SIG-M5 treated with dmso at 0.1 percent for 504 hours (cell line): Measurements from ENCODE around the gene ANLN.
"Not testable (repeated sequence)": the region's sequence is repeated elsewhere in the genome, so short reads cannot be mapped to it uniquely, and the experiment has no call there.

Experiments
- DNase-seq: peaks from one replicate; lab custom pipeline; 2025; ENCODE audit not compliant: unreplicated experiment; lab: John Stamatoyannopoulos, UW

Gene ANLN

GRCh38 chr7:36389371-36390198, at the start of gene ANLN:
ANLN (plus strand) TSS chr7:36389862; CDS start chr7:36390027, 165 bp downstream.
- DNase-seq: peak; percentile 92

- DNase-seq: no peak
Observed at GRCh38 chr7:36343548-36343947, 46.1 kb upstream of the ANLN start.

GRCh38 chr7:36344622-36345021, 45.0 kb upstream of the ANLN start:
- no peak for DNase-seq

- peak; percentile 47 for DNase-seq
Observed at GRCh38 chr7:36346260-36346831, 43.3 kb upstream of the ANLN start.

- DNase-seq: no peak
Observed at GRCh38 chr7:36348256-36348655, 41.4 kb upstream of the ANLN start.

GRCh38 chr7:36348771-36349170, 40.9 kb upstream of the ANLN start:
- DNase-seq: no peak

- no peak for DNase-seq
Observed at GRCh38 chr7:36349626-36350025, 40.0 kb upstream of the ANLN start.

GRCh38 chr7:36355490-36355889, 34.2 kb upstream of the ANLN start:
- no peak for DNase-seq

- no peak for DNase-seq
Observed at GRCh38 chr7:36357054-36357453, 32.6 kb upstream of the ANLN start.

GRCh38 chr7:36358589-36358988, 31.1 kb upstream of the ANLN start:
- DNase-seq: no peak

GRCh38 chr7:36360244-36360643, 29.4 kb upstream of the ANLN start:
- DNase-seq: no peak

GRCh38 chr7:36361227-36361626, 28.4 kb upstream of the ANLN start:
- no peak for DNase-seq

GRCh38 chr7:36363515-36363914, 26.1 kb upstream of the ANLN start:
- no peak for DNase-seq

GRCh38 chr7:36366005-36366717, 23.5 kb upstream of the ANLN start:
- DNase-seq: no peak

GRCh38 chr7:36366718-36367560, 22.7 kb upstream of the ANLN start:
- peak; percentile 87 for DNase-seq

- DNase-seq: no peak
Observed at GRCh38 chr7:36367561-36368077, 22.0 kb upstream of the ANLN start.

GRCh38 chr7:36368496-36368895, 21.2 kb upstream of the ANLN start:
- DNase-seq: no peak

GRCh38 chr7:36369171-36369570, 20.5 kb upstream of the ANLN start:
- no peak for DNase-seq

GRCh38 chr7:36370046-36370445, 19.6 kb upstream of the ANLN start:
- DNase-seq: no peak

- no peak for DNase-seq
Observed at GRCh38 chr7:36372156-36372555, 17.5 kb upstream of the ANLN start.

- not testable (repeated sequence) for DNase-seq
Observed at GRCh38 chr7:36378555-36378954, 11.1 kb upstream of the ANLN start.
